Spleen (tissue), 11 donors: Measurements from ENCODE around the gene SLFN12. TPM values are rescaled to one million over a fixed set of nuclear protein-coding genes. Genes with fewer than 3 reads are reported as not detected.

Experiments
- DNase-seq: peaks from one replicate; pipeline ENCODE4 v3.0.0-alpha.2; 2020
- H3K27ac ChIP-seq, 8 donors: fragments of 200-600 bp; sonication (generic) in 7 of 8; 1 replicate in 4 of 8; 2 replicates in 4 of 8; pipeline versions ENCODE4 v1.5.0 to v1.8.0; 2016 to 2021; ENCODE audit warnings: inconsistent platforms in 4 of 8, mild to moderate bottlenecking in 4 of 8, moderate library complexity in 1 of 8
- H3K27me3 ChIP-seq, 7 donors: fragments of 200-600 bp; sonication (generic) in 6 of 7; replicated peaks in 1 of 7; 1 replicate in 4 of 7; 2 replicates in 3 of 7; pipeline versions ENCODE4 v1.5.0 to v1.8.0; 2016 to 2021; ENCODE audit warnings: inconsistent platforms in 3 of 7, mild to moderate bottlenecking in 1 of 7
- H3K36me3 ChIP-seq, 6 donors: fragments of 200-600 bp; sonication (generic) in 5 of 6; 1 replicate in 4 of 6; 2 replicates in 2 of 6; pipeline versions ENCODE4 v1.5.0 to v1.8.0; 2016 to 2021; ENCODE audit warnings: inconsistent platforms in 2 of 6
- H3K4me1 ChIP-seq, 6 donors: fragments of 200-600 bp; sonication (generic) in 5 of 6; 1 replicate in 3 of 6; 2 replicates in 3 of 6; pipeline versions ENCODE4 v1.5.0 to v1.8.0; 2016 to 2021; ENCODE audit warnings: inconsistent platforms in 3 of 6
- H3K4me3 ChIP-seq, 8 donors: fragments of 200-600 bp; sonication (generic) in 7 of 8; 1 replicate in 4 of 8; 2 replicates in 4 of 8; pipeline versions ENCODE4 v1.5.0 to v1.8.0; 2016 to 2021; ENCODE audit warnings: inconsistent platforms in 4 of 8, mild to moderate bottlenecking in 4 of 8, moderate library complexity in 2 of 8
- H3K9me3 ChIP-seq, 8 donors: fragments of 200-600 bp; sonication (generic) in 7 of 8; 1 replicate in 4 of 8; 2 replicates in 4 of 8; pipeline versions ENCODE4 v1.5.0 to v1.8.0; 2016 to 2021; ENCODE audit warnings: inconsistent platforms in 4 of 8
- POLR2A ChIP-seq, 3 donors: fragments of 450-650 bp; IDR thresholded peaks; one replicate each; pipeline ENCODE4 v1.5.1; 2017; ENCODE audit warnings: antibody characterized with exemption in 3 of 3, mild to moderate bottlenecking in 1 of 3
- POLR2AphosphoS5 ChIP-seq, 3 donors: sonication (generic); formaldehyde crosslinking; IDR thresholded peaks; one replicate each; pipeline ENCODE4 v1.5.1; 2017; ENCODE audit warnings: antibody characterized with exemption in 3 of 3
- WGBS, 5 donors: extraction: QIAGEN DNeasy Blood & Tissue Kit in 3 of 5; methylation state at CpG; one replicate each; pipeline versions ENCODE4 v1.1.5 to v1.1.7; 2013 to 2018; 5-methylcytosine and 5-hydroxymethylcytosine counted together
- intact Hi-C: fragments of 100-400 bp; cut with DNase I; formaldehyde crosslinking; loops from one replicate; pipeline ENCODE4 v1.15.0; 2023; ENCODE audit warnings: low total_unique reads
- polyA plus RNA-seq, 3 donors: library from polyadenylated mRNA; stranded (reverse); fragments of 200-250 nt; gene quantifications; one replicate each; pipeline ENCODE4 v1.2.1, GENCODE V29; 2013
- total RNA-seq, 7 donors: library from RNA; depleted of rRNA in 3 of 7; stranded (reverse); fragments of >200 nt in 3 of 7; fragmentation: NEBNext Ultra II Directional in 4 of 7; extraction: Animal tissue kit (Norgen Biotek cat#: 25700) in 4 of 7; gene quantifications; one replicate each; pipeline versions ENCODE4 v1.1.0 to v1.2.1, GENCODE V29; 2016 to 2021
- TF ChIP-seq, protein P1 (sequence below), 11 experiments: fragments of 200-600 bp in 7 of 11; fragments of 450-650 bp in 4 of 11; sonication (generic) in 4 of 11; IDR thresholded peaks in 8 of 11; conservative IDR thresholded peaks in 3 of 11; 1 replicate in 7 of 11; 2 replicates in 4 of 11; pipeline versions ENCODE4 v1.4.0 to v1.8.0; 2016 to 2021; ENCODE audit warnings: antibody characterized with exemption in 11 of 11, inconsistent platforms in 4 of 11, mild to moderate bottlenecking in 1 of 11
- donor health status: healthy with polysubstance abuse.
- donor health status: DM: no; HTN: no; CAD: no; lungs with moderate emphysema.
- donor health status: DM: no; HTN: no; CAD: no.
- donor health status: Bipolar disorder and iron deficiency.
- donor health status: healthy.
- donor health status: DM: no; HTN: no; CAD: no.
- donor health status: DM: yes; HTN: yes; CAD: no.

SLFN12 gene
- total and polyA plus RNA-seq, 10 donors: 1.6 to 26.8 (median 21.3) TPM

DNA sequence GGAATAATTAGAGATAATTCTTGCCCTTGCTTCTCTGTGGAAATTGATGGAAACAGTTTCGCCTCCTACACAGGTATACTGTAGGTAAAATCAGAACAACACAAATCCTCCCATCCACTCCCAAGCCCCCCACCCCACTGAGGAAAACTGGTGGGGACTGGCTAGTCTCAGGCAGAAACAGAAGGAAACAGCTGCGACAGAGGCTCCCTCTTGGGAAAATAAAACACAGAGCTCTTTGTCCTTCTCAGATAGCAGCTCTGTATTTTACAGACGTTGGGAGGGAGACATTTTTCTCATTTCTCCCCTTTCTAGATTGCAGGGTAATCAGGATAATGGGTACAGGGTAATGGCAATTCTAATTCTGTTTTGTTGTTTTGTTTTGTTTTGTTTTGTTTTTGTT is 15.2 kb upstream of the SLFN12 start:
- peaks cover 0 to 8% (median 0%) of the 10 kb centered on the region in 7 donors for H3K27me3 ChIP-seq
- peaks cover 0 to 25% (median 2%) of the 10 kb centered on the region in 6 donors for H3K36me3 ChIP-seq
- peak overlapping the region in 7 of 8 donors; percentile 53 to 76 (median 65) for H3K4me3 ChIP-seq
- intact Hi-C loops: no loop called here
- H3K4me1 ChIP-seq: peaks cover 6 to 32% (median 25%) of the 10 kb centered on the region in 6 donors
- TF ChIP-seq, protein P1, sequence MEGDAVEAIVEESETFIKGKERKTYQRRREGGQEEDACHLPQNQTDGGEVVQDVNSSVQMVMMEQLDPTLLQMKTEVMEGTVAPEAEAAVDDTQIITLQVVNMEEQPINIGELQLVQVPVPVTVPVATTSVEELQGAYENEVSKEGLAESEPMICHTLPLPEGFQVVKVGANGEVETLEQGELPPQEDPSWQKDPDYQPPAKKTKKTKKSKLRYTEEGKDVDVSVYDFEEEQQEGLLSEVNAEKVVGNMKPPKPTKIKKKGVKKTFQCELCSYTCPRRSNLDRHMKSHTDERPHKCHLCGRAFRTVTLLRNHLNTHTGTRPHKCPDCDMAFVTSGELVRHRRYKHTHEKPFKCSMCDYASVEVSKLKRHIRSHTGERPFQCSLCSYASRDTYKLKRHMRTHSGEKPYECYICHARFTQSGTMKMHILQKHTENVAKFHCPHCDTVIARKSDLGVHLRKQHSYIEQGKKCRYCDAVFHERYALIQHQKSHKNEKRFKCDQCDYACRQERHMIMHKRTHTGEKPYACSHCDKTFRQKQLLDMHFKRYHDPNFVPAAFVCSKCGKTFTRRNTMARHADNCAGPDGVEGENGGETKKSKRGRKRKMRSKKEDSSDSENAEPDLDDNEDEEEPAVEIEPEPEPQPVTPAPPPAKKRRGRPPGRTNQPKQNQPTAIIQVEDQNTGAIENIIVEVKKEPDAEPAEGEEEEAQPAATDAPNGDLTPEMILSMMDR (IDR thresholded peaks at IDR 0.05 in 8 of 11, conservative IDR thresholded peaks at IDR 0.05 in 3 of 11): no peak
- TF ChIP-seq POLR2A (IDR thresholded peaks at IDR 0.05): no peak
- TF ChIP-seq POLR2AphosphoS5 (IDR thresholded peaks at IDR 0.05): no peak
- H3K9me3 ChIP-seq: no peaks in the 10 kb centered on the region
- no peak for DNase-seq
- whole genome bisulfite sequencing, 5 donors: 32 to 48% (median 41%) methylated on average over 3 of the region's 3 CpGs
- peak overlapping the region; percentile 61 to 90 (median 86) for H3K27ac ChIP-seq

DNA sequence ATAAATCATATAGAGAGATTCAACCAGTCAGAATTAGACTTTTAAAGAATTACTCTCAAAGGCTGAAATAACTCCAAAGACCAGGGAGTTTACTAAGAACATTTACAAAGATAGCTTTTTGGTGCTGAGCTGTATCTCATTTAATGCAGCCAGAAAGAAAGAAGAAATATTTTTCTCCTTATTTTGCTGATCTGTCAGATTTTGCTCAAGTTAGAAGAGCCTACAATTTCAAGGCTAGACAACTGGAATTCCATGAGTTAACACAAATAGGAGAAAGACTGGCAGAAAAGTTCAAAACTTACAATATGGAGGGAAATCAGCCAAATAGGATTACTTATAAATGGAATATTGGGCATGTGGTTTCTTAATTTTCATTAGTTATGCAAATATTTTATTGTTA is 6.1 kb upstream of the SLFN12 start:
- H3K4me3 ChIP-seq: no peak overlapping the region
- TF ChIP-seq POLR2AphosphoS5 (IDR thresholded peaks at IDR 0.05) (no peak), POLR2A (IDR thresholded peaks at IDR 0.05) (no peak)
- TF ChIP-seq, protein P1 (IDR thresholded peaks at IDR 0.05 in 8 of 11, conservative IDR thresholded peaks at IDR 0.05 in 3 of 11): no peak

DNA sequence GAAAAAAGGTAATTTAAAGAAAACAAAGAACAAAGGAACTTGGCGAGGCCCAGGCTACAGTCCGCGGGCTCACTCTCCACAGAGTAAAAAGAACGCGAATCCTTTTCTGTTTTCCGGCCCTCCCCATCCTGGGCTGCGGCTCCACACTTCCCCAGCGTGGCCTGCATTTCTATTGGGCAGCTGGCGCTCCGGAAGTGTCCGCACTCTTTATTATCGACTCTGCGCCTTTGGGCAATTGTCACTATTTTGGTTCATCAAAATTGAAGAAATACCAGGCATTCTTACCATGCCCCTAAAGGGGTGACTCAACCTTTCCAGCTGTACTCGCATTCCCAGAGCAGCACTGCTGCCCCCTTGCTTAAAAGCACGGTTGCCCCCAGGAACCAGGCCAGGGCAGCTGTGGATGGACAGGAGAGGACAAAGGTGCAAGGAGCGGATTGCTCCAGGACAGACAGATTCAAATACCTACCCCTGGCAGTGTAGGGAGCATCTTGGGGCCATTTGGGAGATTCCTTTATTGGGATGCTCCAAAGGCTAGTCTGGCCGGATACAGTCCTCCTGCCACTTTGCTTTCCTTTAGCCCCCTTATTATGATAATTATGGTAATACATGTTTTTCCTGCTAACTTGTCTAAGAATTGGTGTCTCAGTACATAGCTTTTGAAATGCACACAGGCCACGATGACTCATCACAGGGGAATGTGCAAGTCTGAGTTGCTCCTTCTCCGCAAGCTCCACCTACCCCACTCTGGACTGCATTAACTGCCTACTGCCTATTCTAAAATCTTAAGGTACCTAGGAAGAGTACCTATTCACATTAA is 985 bp upstream of the SLFN12 start:
- Histone ChIP-seq H3K4me3 (peak overlapping the region; percentile 37 to 74 (median 63)), H3K27ac (peak overlapping the region; percentile 74 to 95 (median 88)), H3K27me3 (no peaks in the 10 kb centered on the region), H3K36me3 (peaks cover 0 to 12% (median 0%) of the 10 kb centered on the region in 6 donors), H3K4me1 (peaks cover 14 to 62% (median 32%) of the 10 kb centered on the region in 6 donors), H3K9me3 (no peaks in the 10 kb centered on the region)
- 7 to 21% (median 13%) methylated on average over 19 of the region's 19 CpGs for WGBS, 5 donors
- TF ChIP-seq, protein P1 (IDR thresholded peaks at IDR 0.05 in 8 of 11, conservative IDR thresholded peaks at IDR 0.05 in 3 of 11): peak in 1 of 11 experiments; percentile 20
- TF ChIP-seq POLR2AphosphoS5 (IDR thresholded peaks at IDR 0.05) (no peak), POLR2A (IDR thresholded peaks at IDR 0.05) (no peak)
- intact Hi-C loops: no loop called here
- DNase-seq: peak; percentile 80

More for the DNA sequence above, 6.1 kb upstream of the SLFN12 start:
- no peak for DNase-seq
- Histone ChIP-seq H3K9me3 (no peaks in the 10 kb centered on the region), H3K27ac (no peak overlapping the region), H3K4me1 (peaks cover 0 to 12% (median 6%) of the 10 kb centered on the region in 6 donors), H3K27me3 (no peaks in the 10 kb centered on the region), H3K36me3 (peaks cover 0 to 15% (median 0%) of the 10 kb centered on the region in 6 donors)
- intact Hi-C loops: no loop called here

DNA sequence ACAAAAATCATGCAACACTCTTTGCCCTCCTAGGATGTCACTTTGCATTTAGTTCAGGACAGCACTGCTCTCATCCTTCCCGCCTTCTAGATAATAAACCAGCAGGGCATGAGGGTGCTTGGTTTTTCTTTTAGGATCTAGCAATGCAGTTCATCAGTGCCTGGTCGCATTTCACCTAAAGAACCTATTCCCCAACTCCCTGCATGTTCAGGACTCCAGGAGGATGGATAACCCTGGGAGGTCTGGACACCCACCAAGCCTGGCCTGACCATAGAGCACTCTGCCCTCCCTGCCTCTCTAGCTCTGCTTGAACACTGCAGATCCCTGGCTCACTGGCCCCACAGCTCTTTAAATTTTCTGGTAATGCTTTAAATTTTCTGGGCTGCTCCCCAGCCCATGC is 2.6 kb downstream of the SLFN12 start:
- no peak for DNase-seq
- intact Hi-C loops: no loop called here

More for the DNA sequence above, 2.6 kb downstream of the SLFN12 start:
- no peak for TF ChIP-seq POLR2A (IDR thresholded peaks at IDR 0.05)
- TF ChIP-seq, protein P1 (IDR thresholded peaks at IDR 0.05 in 8 of 11, conservative IDR thresholded peaks at IDR 0.05 in 3 of 11): no peak
- TF ChIP-seq POLR2AphosphoS5 (IDR thresholded peaks at IDR 0.05): no peak
- 94 to 96% (median 96%) methylated on average over 2 of the region's 2 CpGs for whole genome bisulfite sequencing, 5 donors
- Histone ChIP-seq H3K9me3 (no peaks in the 10 kb centered on the region), H3K27me3 (no peaks in the 10 kb centered on the region), H3K36me3 (peaks cover 0 to 12% (median 0%) of the 10 kb centered on the region in 6 donors), H3K27ac (no peak overlapping the region), H3K4me3 (no peak overlapping the region), H3K4me1 (peaks cover 14 to 65% (median 37%) of the 10 kb centered on the region in 6 donors)
